Measurements from ENCODE around the gene BSDC1. TPM values are rescaled to one million over a fixed set of nuclear protein-coding genes. Genes with fewer than 3 reads are reported as not detected.
A peak's percentile ranks its signal among the peaks of the same experiment; 100 is the strongest.

BSDC1 gene
- total and polyA plus RNA-seq, 2 of the 13 experiments (the other 11 are each of a cell fraction or from before 2014, with no cell fraction given), result 40.3 to 64.2 TPM

DNA sequence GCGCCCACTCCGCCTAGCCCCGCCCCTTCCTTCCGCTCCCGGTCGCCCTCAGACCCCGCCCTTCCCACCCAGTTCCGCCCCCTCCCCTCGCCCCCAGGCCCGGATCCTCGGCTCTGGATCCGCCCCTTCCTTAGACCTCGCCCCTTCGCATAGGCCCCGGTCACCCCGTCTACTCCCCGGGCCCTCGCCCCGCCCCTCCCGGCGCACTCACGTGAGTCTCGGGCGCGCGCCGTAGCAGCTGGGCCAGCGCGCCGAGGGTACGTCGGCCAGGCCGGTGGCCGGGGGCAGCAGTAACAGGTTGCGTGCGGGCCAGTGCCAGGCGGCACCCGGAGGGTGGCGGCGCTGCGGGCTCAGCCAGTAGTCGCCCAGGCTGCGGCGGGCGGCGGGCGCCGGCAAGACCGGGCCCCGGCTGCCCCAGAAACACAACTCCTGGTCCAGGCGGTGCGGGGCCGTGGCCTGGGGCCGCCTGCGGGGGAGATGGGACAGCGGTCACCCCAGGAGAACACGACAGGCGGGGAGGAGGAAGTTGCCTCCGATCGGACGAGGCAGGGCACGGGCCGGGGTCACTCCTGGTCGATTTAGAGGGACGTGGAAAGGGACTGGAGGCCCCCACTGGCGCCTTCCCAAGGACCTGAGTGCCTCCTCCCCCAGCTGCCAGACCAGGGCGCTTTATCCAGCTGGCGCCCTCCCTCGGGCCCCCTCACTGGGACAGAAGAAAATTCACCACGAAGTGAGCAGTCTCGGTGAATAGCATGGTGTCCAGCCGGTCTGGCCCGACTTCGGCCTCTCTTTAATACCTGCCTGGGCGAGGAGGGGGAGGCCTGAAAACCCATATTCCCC is 42.6 kb downstream of the BSDC1 start:
- 3% methylated on average over 17 of the region's 75 CpGs for WGBS (ENCODE audit: low lambda C conversion rate)
- peak overlapping the region; percentile 92 for H3K27ac ChIP-seq (ENCODE audit: extremely low read length, insufficient read depth, low read length)
- peak; percentile 89 for DNase-seq (ENCODE audit: low spot score)
- H4K20me1 ChIP-seq (ENCODE audit: insufficient read depth, low read length), result no peaks in the 10 kb centered on the region
- H3K4me3 ChIP-seq (replicated peaks in 1 of 3; ENCODE audit: insufficient read depth in 1 of 3, low read depth in 2 of 3, low read length in 3 of 3), result peak overlapping the region; percentile 73 to 81 (median 74)
- peak; percentile 26 for FAIRE-seq
- no peaks in the 10 kb centered on the region for H3K27me3 ChIP-seq (ENCODE audit: control insufficient read depth in 1 of 2, insufficient read depth in 2 of 2, low read length in 2 of 2)
- ChIA-PET POLR2A (interaction anchor here (0.6 to 10.1 kb wide), 25 partner anchors 9 to 384 kb away, joined by 3 to 222 read pairs (median 6); partner anchors contain the start of genes BSDC1, FAM229A, HDAC1 and KPNA6), CTCF (ENCODE audit: low intra/inter-chr PET ratio, low total read pairs) (interaction anchor here (1.5 kb wide), 1 partner anchor 16 kb away, joined by 4 read pairs; the partner anchor contains the start of gene MARCKSL1)
- peak overlapping the region; percentile 80 for H3K4me2 ChIP-seq (ENCODE audit: low read depth, low read length)
- H2AFZ ChIP-seq (ENCODE audit: low read length), result no peak overlapping the region
- no peaks in the 10 kb centered on the region for H3K9me3 ChIP-seq (ENCODE audit: low read length)
- in situ Hi-C loops (cut with HindIII; ENCODE audit: extremely low pct_ligation_motif_present, low pct_unique_long_range_greater_than_20kb) (no loop called here), intact Hi-C loops (cut with micrococcal nuclease; ENCODE audit: unreplicated experiment) (loop anchor here (2.0 kb wide), 2 partner anchors 15 to 43 kb away; partner anchors contain the start of genes BSDC1 and MARCKSL1)
- peaks cover 65% of the 10 kb centered on the region for H3K4me1 ChIP-seq (ENCODE audit: insufficient read depth, low read length)
- no peaks in the 10 kb centered on the region for H3K36me3 ChIP-seq (replicated peaks in 1 of 2; ENCODE audit: control insufficient read depth in 1 of 2, insufficient read depth in 2 of 2, low read length in 2 of 2)
- peak overlapping the region; percentile 87 for H3K9ac ChIP-seq (ENCODE audit: insufficient read depth, low read depth, low read length)
- H3K79me2 ChIP-seq (ENCODE audit: insufficient read depth, low read length), result no peaks in the 10 kb centered on the region
- peak; percentile 80 for ATAC-seq
- BruUV-seq (replicated peaks), result TSS peak; percentile 65
- peak; percentile 99 for TF ChIP-seq ZXDC (CRISPR knock-in tag; IDR thresholded peaks at IDR 0.05)
- TF ChIP-seq, protein P1, sequence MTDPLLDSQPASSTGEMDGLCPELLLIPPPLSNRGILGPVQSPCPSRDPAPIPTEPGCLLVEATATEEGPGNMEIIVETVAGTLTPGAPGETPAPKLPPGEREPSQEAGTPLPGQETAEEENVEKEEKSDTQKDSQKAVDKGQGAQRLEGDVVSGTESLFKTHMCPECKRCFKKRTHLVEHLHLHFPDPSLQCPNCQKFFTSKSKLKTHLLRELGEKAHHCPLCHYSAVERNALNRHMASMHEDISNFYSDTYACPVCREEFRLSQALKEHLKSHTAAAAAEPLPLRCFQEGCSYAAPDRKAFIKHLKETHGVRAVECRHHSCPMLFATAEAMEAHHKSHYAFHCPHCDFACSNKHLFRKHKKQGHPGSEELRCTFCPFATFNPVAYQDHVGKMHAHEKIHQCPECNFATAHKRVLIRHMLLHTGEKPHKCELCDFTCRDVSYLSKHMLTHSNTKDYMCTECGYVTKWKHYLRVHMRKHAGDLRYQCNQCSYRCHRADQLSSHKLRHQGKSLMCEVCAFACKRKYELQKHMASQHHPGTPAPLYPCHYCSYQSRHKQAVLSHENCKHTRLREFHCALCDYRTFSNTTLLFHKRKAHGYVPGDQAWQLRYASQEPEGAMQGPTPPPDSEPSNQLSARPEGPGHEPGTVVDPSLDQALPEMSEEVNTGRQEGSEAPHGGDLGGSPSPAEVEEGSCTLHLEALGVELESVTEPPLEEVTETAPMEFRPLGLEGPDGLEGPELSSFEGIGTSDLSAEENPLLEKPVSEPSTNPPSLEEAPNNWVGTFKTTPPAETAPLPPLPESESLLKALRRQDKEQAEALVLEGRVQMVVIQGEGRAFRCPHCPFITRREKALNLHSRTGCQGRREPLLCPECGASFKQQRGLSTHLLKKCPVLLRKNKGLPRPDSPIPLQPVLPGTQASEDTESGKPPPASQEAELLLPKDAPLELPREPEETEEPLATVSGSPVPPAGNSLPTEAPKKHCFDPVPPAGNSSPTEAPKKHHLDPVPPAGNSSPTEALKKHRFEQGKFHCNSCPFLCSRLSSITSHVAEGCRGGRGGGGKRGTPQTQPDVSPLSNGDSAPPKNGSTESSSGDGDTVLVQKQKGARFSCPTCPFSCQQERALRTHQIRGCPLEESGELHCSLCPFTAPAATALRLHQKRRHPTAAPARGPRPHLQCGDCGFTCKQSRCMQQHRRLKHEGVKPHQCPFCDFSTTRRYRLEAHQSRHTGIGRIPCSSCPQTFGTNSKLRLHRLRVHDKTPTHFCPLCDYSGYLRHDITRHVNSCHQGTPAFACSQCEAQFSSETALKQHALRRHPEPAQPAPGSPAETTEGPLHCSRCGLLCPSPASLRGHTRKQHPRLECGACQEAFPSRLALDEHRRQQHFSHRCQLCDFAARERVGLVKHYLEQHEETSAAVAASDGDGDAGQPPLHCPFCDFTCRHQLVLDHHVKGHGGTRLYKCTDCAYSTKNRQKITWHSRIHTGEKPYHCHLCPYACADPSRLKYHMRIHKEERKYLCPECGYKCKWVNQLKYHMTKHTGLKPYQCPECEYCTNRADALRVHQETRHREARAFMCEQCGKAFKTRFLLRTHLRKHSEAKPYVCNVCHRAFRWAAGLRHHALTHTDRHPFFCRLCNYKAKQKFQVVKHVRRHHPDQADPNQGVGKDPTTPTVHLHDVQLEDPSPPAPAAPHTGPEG (CRISPR knock-in tag; IDR thresholded peaks at IDR 0.05), result 0 out of 2 replicates have a peak, but pooled peaks have one; percentile 34
- TF ChIP-seq ZNF557 (CRISPR knock-in tag; IDR thresholded peaks at IDR 0.05), result no peak; the same call in 1 of the 2 replicates
- no peak for TF ChIP-seq MBD4 (IDR thresholded peaks at IDR 0.05; ENCODE audit: borderline replicate concordance, low read length)
- no peak for TF ChIP-seq ZNF274 (CRISPR knock-in tag; IDR thresholded peaks at IDR 0.05)
- TF ChIP-seq ZNF800 (CRISPR knock-in tag; IDR thresholded peaks at IDR 0.05), result no peak
- TF ChIP-seq ZNF597 (CRISPR knock-in tag; IDR thresholded peaks at IDR 0.05), result no peak
- TF ChIP-seq ZNF160 (CRISPR knock-in tag; IDR thresholded peaks at IDR 0.05), result no peak
- no peak for TF ChIP-seq NFATC3 (CRISPR knock-in tag; IDR thresholded peaks at IDR 0.05)
- TF ChIP-seq ZNF644 (CRISPR knock-in tag; IDR thresholded peaks at IDR 0.05; ENCODE audit: low read depth), result no peak

Data from HepG2 (cell line).